ENCODE results near the gene UBE4B.
A peak's percentile ranks its signal among the peaks of the same experiment; 100 is the strongest.
"Not testable (repeated sequence)": the region's sequence is repeated elsewhere in the genome, so short reads cannot be mapped to it uniquely, and the experiment has no call there.

Gene UBE4B

DNA sequence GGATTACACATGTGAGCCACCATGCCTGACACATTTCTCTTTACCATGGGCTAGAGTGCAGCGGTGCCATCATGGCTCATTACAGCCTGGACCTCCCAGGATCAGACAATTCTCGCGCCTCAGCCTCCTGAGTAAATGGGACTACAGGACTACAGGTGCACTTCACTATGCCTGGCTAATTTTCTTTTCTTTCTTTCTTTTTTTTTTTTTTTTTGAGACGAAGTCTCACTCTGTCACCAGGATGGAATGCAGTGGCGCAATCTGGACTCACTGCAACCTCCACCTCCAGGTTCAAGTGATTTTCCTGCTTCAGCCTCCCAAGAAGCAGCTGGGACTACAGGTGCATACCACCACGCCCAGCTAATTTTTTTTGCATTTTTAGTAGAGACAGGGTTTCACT is 162.8 kb downstream of the UBE4B start:
- no peak overlapping the region for H3K4me3 ChIP-seq (ENCODE audit: low read depth, low read length)
- TF ChIP-seq, protein P1, sequence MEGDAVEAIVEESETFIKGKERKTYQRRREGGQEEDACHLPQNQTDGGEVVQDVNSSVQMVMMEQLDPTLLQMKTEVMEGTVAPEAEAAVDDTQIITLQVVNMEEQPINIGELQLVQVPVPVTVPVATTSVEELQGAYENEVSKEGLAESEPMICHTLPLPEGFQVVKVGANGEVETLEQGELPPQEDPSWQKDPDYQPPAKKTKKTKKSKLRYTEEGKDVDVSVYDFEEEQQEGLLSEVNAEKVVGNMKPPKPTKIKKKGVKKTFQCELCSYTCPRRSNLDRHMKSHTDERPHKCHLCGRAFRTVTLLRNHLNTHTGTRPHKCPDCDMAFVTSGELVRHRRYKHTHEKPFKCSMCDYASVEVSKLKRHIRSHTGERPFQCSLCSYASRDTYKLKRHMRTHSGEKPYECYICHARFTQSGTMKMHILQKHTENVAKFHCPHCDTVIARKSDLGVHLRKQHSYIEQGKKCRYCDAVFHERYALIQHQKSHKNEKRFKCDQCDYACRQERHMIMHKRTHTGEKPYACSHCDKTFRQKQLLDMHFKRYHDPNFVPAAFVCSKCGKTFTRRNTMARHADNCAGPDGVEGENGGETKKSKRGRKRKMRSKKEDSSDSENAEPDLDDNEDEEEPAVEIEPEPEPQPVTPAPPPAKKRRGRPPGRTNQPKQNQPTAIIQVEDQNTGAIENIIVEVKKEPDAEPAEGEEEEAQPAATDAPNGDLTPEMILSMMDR (IDR thresholded peaks at IDR 0.05; ENCODE audit: borderline replicate concordance, insufficient read depth, low read depth, low read length): no peak

- TF ChIP-seq, protein P1 (IDR thresholded peaks at IDR 0.05; ENCODE audit: borderline replicate concordance, insufficient read depth, low read depth, low read length): no peak
Observed at GRCh38 chr1:10196976-10197375, 164.2 kb downstream of the UBE4B start.

GRCh38 chr1:10200620-10201019 is 167.9 kb downstream of the UBE4B start:
- TF ChIP-seq, protein P1 (IDR thresholded peaks at IDR 0.05; ENCODE audit: borderline replicate concordance, insufficient read depth, low read depth, low read length): no peak
- H3K4me3 ChIP-seq (ENCODE audit: low read depth, low read length): no peak overlapping the region

More at GRCh38 chr1:10196976-10197375, 164.2 kb downstream of the UBE4B start:
- H3K4me3 ChIP-seq (ENCODE audit: low read depth, low read length): no peak overlapping the region

GRCh38 chr1:10204003-10204642 is 171.4 kb downstream of the UBE4B start:
- H3K4me3 ChIP-seq (ENCODE audit: low read depth, low read length): no peak overlapping the region
- TF ChIP-seq, protein P1 (IDR thresholded peaks at IDR 0.05; ENCODE audit: borderline replicate concordance, insufficient read depth, low read depth, low read length): no peak

DNA sequence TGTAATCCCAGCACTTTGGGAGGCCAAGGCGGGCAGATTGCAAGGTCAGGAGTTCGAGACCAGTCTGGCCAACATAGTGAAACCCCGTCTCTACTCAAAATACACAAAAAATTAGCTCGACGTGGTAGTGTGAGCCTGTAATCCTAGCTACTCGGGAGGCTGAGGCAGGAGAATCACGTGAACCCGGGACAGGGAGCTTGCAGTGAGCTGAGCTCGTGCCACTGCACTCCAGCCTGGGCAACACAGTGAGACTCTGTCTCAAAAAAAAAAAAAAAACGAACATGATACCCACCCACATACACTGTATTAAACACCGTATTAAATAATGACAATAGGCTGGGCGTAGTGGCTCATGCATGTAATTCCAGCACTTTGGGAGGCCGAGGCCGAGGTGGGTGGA is 172.4 kb downstream of the UBE4B start:
- H3K4me3 ChIP-seq (ENCODE audit: low read depth, low read length): not testable (repeated sequence)

DNA sequence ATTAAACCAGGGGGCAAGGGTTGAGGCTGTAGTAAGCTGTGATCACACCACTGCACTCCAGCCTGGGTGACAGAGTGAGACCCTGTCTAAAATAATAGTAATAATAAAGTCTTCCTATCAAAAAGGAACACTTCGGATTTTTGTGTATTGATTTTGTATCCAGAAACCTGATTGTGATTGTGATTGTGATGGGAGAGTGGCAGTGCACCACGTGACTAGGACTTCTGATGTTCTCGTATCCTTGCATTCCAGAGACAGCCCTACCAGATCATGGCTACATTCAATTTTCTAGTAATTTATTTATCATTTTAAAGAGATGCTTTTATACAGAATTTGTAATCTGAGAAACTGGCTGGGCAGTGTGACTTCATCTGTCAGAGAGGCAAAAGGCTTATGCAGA is 175.1 kb downstream of the UBE4B start:
- TF ChIP-seq, protein P1 (IDR thresholded peaks at IDR 0.05; ENCODE audit: borderline replicate concordance, insufficient read depth, low read depth, low read length): no peak
- H3K4me3 ChIP-seq (ENCODE audit: low read depth, low read length): no peak overlapping the region

GRCh38 chr1:10208537-10208936 is 175.8 kb downstream of the UBE4B start:
- TF ChIP-seq, protein P1 (IDR thresholded peaks at IDR 0.05; ENCODE audit: borderline replicate concordance, insufficient read depth, low read depth, low read length): no peak
- H3K4me3 ChIP-seq (ENCODE audit: low read depth, low read length): no peak overlapping the region

GRCh38 chr1:10209590-10209904 is 176.8 kb downstream of the UBE4B start:
- H3K4me3 ChIP-seq (ENCODE audit: low read depth, low read length): peak overlapping the region; percentile 58
- TF ChIP-seq, protein P1 (IDR thresholded peaks at IDR 0.05; ENCODE audit: borderline replicate concordance, insufficient read depth, low read depth, low read length): no peak

All from GM12875 (cell line).